Measurements from ENCODE around the gene SLC35B2.
A peak's percentile ranks its signal among the peaks of the same experiment; 100 is the strongest.

Gene SLC35B2

DNA sequence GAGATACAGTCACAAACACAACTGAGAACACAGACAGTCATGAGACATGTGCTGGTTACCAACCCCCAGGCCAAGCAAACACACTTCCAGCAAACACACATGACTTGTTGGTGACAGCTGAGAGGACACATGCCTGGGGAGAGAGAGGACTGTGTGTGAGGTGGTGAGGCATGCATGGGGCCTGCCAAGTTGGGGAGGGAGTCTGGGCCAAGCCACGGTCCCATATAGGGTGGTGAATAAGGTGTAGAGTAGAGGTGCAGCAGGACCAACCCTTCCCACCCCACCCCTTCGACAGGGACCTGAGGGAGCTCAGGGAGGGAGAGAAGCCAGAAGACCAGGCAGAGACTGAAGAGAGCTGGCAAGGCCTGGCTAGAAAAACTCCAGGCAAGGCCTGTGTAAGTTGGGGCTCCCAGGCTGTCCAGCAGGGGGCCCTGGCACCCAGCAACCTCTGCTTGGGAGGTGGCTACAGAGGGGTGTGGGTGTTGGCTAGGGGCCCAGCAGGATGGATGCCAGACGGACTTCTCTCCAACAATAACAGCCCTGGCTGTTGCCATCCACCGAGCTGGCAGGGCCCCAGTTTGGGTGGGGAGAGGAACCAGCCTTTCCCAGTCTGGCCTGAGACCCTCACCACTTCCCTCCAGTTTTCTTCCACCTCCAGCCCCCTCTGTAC lies 35.9 kb downstream of the SLC35B2 start:
- DNase-seq (ENCODE audit: low read depth): peak; percentile 36

DNA sequence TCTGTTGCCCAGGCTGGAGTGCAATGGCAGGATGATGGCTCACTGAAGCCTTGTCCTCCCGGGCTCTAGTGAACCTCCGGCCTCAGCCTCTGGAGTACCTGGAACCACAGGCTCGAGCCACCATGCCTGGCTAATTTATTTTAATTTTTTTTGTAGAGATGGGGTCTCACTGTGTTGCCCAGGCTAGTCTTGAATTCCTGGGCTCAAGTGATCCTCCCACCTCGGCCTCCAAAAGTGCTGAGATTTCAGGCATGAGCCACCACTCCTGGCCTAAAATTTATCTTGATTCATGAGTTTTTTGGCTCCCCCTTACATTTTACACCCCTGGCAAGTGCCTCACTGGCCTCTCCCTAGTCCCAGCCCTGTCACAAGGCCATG lies 36.4 kb downstream of the SLC35B2 start:
- DNase-seq (ENCODE audit: low read depth): no peak

DNA sequence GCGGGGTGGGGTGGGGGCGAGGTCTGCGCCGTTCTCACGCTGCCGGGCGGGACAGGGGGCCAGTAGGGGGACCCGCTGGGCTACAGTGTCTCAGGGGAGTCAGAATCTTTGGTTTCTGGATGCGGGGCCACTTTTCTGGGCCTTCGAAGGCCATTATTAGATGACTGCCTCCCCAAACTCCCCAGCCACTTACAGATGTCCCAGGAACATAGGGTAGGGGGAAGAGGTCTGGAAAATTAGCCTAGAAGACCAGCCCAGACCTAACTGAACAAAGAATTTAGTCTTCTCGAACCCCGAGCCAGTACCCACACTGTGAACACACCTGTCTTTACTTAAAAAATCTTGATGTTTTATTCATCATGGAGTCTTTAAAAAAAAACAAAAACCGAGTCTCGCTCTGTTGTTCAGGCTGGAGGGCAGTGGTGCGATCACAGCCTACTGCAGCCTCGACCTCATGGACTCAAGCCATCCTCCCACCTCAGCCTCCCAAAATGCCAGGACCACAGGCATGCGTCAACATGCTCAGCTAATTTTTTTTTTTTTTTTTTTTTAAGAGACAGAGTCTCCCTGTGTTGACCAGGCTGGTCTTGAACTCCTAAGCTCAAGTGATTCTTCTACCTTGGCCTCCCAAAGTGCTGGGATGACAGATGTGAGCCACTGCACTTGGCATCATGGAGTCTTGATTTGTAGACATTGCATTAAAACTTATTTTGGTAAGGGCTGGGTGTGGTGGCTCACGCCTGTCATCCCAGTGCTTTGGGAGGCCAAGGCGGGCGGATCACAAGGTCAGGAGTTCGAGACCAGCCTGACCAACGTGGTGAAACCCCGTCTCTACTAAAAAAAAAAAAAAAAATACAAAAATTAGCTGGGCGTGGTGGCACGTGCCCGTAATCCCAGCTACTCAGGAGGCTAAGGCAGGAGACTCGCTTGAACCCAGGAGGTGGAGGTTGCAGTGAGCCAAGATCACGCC lies 37.2 kb downstream of the SLC35B2 start:
- DNase-seq (ENCODE audit: low read depth): no peak

DNA sequence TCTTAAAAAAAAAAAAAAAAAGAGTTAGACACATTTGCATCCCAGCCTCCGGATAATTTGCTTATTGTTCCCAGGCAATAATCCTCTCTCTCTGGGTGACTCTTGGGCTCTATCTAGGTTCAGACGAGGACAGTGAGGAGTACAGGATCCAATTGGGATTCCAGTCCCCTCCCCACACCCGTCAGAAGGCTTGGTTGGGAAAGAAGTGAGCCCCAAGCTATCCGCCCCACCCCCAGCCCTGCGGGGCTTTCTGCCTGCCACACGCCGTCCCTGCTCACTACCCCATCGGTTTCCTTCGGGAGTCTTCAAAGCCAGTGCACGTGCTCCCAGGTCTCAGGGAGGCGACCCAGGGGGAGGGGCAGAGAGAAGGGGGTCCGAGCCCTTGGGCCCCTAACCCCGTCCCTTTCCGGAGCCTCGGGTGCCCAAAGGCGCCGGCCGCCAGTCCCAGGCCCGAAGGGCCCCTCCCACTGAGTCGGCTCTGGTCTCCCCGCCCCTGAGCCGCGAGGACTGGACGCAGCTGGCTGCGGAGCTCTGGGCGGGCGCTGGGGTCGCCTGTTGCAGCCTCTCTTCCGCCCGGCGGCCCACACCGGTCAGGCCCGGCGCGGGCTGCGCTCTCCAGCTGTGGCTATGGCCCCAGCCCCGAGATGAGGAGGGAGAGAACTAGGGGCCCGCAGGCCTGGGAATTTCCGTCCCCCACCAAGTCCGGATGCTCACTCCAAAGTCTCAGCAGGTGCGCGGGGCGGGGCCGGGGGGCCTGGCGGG lies 38.1 kb downstream of the SLC35B2 start:
- DNase-seq (ENCODE audit: low read depth): no peak

DNA sequence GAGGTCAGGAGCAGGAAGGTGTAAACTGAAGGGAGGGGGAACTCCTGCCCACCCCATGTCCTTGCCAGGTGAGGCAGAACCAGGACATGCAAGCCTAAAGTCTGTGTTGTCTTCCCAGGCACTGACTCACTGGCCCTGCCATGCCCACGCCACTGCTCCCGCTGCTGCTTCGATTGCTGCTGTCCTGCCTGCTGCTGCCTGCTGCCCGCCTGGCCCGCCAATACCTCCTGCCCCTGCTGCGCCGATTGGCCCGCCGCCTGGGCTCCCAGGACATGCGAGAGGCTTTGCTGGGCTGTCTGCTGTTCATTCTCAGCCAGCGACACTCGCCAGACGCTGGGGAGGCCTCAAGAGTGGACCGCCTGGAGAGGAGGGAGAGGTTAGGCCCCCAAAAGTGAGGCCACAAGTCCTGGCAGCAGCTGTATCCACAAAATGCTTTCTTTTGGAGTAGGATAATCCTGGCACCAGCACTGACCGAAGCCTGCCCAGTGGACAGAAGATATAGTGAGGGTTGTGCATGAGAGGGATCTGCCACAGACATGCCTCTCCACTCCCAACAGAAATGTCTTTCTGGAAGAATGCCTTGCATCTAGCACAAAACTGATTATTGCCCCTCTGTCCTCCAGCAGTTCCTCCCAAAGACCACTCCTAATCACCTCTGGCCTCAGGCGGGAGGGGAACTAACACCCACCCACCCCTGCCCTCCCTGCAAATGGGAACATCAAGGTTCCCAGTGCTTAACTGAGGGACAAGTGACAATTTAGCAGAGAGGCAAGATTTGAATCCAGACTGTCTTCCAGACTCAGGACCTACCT lies 39.8 kb downstream of the SLC35B2 start:
- no peak for DNase-seq (ENCODE audit: low read depth)

DNA sequence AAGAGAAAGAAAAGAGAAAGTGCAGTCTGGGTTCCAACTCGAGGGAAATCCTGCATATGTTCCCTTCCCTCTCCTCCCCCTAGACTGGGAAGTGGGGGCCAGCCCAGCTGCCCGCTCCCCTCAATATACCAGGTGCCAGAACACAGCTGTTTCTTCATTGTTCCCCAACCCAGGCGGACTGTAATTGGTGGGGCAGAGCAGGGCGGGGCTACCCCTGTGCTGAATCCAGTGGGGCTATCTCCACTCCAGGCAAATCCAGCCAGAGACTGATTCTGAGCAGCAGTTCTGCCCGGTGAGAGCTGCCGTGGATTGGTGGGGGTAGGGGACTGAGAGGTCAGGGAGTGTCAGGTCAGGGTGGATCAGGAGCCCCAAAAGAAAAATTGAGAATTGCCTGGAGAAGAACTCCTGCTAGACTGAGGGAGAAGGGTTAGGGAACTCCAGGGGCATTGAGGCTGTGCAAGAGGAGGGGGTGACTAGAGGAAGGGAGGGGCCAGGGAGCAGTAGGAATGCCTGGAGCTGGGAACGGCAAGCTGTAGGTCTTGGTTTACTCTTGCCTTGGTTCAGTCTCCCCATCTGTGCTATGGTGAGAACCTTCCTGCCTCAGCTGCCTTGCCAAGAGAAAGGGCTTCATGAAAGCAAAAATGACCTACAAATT lies 40.5 kb downstream of the SLC35B2 start, which contains the start of gene MYMX:
MYMX (plus strand) TSS at position 250 of the 655 bp plus-strand sequence. CDS start 546 bp downstream, outside the sequence.
- no peak for DNase-seq (ENCODE audit: low read depth)

DNA sequence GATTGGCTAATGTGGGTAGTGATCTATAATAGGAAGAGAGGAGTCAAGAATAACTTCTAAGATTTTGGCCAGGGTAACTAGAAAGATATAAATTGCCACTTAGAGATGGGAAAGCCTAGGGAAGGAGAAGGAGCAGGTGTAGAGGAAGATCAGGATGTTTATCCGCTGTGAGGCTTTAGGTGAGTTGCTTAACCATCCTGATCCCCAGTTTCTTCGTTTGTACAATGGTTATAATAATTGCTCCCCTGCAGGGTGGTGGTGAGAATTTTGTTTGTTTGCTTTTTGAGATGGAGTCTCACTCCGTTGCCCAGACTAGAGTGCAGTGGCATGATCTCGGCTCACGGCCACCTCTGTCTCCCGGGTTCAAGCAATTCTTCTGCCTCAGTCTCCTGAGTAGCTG lies 43.0 kb downstream of the SLC35B2 start:
- DNase-seq (ENCODE audit: low read depth): no peak

DNA sequence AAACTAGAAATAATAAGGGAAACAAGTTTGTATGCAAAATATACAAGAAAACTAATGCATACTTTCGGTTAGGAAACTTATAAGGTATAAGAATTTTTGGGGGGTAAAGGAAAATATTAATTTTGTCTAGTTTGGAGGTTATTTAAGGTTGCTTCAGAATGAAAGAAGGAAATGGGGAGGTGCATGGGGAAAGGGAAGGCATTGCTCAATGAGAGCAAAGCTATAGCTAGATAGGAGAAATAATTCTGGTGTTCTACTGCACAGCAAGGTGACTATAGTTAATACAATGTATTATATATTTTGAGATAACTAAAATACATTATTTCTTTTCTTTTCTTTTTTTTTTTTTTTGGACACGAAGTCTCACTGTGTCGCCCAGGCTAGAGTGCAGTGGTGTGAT lies 46.0 kb downstream of the SLC35B2 start:
- no peak for DNase-seq (ENCODE audit: low read depth)

DNA sequence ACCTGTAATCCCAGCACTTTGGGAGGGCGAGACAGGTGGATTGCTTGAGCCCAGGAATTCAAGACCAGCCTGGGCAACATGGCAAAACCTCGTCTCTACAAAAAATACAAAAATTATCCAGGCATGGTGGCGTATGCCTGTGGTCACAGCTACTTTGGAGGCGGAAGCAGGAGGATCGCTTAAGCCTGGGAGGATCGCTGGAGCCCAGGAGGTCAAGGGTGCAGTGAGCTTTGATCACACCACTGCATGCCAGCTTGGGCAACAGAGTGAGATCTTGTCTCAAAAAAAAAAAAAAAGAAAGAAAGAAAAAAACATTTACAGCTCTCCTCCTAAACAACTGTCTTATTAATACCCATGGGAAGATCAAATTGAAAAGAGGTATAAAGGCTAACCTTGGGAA lies 49.4 kb downstream of the SLC35B2 start:
- no peak for DNase-seq (ENCODE audit: low read depth)
